ENCODE data around the gene STARD8.

DNA sequence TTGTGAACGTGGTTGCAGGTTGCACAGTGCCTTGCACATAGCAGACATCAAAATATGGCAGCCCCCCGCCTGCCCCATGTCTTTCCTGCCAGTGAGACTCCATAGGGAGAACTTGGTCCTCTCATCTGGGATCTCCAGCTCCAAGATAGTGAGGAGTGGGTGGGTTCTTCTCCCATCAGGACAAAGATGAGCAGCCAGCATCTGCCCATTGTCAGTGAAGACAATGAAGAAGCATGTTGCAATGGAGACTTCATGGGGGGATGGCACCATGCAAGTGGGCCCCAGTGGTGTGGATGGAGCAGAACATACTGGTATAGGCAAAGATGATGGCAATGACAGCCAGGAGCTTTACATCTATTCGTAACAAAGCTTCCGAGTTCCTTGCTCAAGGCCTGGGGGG lies 80.2 kb downstream of the STARD8 start:
- TF ChIP-seq, protein P1, sequence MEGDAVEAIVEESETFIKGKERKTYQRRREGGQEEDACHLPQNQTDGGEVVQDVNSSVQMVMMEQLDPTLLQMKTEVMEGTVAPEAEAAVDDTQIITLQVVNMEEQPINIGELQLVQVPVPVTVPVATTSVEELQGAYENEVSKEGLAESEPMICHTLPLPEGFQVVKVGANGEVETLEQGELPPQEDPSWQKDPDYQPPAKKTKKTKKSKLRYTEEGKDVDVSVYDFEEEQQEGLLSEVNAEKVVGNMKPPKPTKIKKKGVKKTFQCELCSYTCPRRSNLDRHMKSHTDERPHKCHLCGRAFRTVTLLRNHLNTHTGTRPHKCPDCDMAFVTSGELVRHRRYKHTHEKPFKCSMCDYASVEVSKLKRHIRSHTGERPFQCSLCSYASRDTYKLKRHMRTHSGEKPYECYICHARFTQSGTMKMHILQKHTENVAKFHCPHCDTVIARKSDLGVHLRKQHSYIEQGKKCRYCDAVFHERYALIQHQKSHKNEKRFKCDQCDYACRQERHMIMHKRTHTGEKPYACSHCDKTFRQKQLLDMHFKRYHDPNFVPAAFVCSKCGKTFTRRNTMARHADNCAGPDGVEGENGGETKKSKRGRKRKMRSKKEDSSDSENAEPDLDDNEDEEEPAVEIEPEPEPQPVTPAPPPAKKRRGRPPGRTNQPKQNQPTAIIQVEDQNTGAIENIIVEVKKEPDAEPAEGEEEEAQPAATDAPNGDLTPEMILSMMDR (IDR thresholded peaks at IDR 0.05; ENCODE audit: extremely low read depth in 1 of 2, insufficient read depth in 1 of 2, low read depth in 1 of 2, low read length in 2 of 2) = no peak
- TF ChIP-seq POLR2A (IDR thresholded peaks at IDR 0.05; ENCODE audit: low read depth, low read length) (no peak), JUN (IDR thresholded peaks at IDR 0.05; ENCODE audit: borderline replicate concordance, insufficient read depth, insufficient read length, low read depth) (no peak)
